Left colon (tissue), 2 donors: Measurements from ENCODE around the gene GPC1. TPM values are rescaled to one million over a fixed set of nuclear protein-coding genes. Genes with fewer than 3 reads are reported as not detected.
A peak's percentile ranks its signal among the peaks of the same experiment; 100 is the strongest.

ENCODE experiments used
- ATAC-seq: fragments of 200-7000 bp; cut with Tn5 transposase; one replicate; pipeline ENCODE4 v1.9.1; 2020; ENCODE audit warnings: mild to moderate bottlenecking, moderate library complexity
- DNase-seq, 2 donors: peaks; one replicate each; pipeline ENCODE4 v3.0.0-alpha.2; 2020
- intact Hi-C, 2 donors: fragments of 100-400 bp; cut with DNase I in 1 of 2; cut with micrococcal nuclease in 1 of 2; formaldehyde crosslinking; loops; one replicate each; pipeline versions ENCODE4 v1.11.2 to v1.14.0; 2022; cut with DNase I, micrococcal nuclease
- total RNA-seq, 2 donors: library from RNA; stranded (reverse); fragmentation: NEBNext Ultra II Directional; extraction: Animal tissue kit (Norgen Biotek cat#: 25700); gene quantifications; one replicate each; pipeline ENCODE4 v1.2.1, GENCODE V29; 2021
- donor health status: DM: no; HTN: no; CAD: no.
- donor health status: DM: yes; HTN: yes; CAD: no.

The GPC1 gene
- total RNA-seq, 2 donors from 2014 or later = 10.4 to 20.0 TPM

DNA sequence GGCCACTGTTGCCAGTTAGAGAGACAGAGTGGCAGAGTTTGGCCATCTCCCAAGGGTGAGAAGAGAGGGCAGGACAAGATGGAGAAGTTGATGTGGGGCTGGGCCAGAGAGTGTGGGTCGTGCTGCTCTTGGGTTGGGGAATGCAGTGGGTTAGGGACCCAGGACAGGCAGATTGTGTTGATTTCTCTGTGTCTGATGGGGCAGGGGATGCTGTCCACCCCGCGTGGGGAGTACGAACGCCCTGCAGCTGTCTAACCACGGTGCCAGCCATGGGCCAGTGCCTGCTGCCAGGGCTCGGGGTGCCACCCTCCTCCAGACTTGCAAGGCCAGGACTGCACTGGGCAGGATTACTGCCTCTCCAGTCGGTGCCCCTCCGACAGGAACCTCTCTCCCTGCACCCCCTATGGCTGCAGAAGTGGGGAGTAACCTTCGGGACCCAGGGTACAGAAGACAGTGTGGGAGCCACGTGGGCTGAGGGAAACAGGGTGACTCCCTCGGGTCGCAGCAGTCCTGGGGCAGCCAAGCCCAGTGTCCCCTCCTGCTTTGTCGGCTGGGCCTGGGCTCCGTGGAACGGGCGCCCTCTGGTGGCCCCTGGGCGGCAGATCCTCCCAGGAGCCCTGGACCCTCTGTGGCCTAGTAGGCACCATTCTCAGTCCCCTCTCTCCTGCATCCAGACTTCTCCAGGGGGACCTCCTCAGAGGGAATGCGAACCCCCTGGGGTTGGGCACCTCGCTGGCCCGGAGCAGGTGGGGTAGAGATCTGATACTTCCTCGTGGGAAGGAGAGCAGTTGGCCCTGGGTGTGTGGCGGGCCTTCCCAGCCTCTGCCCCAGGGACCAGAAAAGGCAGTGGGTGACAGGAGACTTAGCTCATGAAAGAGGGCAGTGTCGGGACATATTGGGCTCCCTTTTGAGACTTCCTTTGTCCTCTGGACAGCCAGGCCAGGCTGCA lies 2.7 kb downstream of the GPC1 start:
- intact Hi-C loops = loop anchor here (2.0 to 5.0 kb wide), 2 partner anchors 206 to 207 kb away; no protein-coding TSS in a partner anchor
- peak in 1 of 2 donors; percentile 68 for DNase-seq
- ATAC-seq = peak; percentile 47

DNA sequence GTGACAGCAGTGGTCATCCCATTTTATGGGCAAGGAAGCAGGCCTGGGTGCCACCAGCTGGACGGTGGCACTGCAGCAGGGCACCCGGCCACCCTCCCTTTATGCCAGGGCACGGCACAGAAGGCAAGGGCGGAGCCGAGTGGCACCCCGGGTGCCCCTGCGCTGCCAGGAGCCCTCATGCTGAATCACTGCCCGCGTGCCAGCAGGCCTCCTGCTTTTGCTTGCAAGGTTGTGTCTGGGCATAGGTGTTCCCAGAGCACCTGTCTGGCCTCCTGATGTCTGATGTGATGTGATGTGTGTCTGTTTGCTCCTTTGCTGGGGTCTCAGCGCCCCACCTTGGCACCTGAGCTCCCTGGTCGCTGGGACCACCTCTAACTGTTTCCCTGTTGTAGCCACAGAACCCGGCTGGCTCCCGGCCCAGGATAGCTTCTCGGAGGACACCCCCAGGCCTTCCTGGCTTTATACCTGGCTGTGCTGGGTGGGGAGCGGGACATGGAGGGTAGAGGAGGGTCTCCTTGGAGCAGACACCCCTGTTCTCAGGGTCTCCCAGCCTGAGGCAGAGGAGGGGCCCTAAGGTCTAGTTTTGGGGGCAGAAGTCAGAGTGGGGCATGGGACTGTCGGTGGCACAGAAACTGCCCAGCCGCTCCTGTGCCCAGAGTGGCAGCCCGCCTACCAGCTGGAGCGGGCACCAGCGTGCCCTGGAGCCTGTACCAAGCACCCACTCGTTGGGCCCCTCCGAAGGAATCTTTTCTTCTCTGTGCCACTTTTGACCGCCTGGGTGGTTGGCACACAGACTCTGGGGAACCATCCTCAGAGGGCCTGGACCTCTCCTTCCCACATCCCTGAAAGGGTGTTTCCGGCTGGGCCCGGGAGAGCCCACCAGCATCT lies 3.6 kb downstream of the GPC1 start:
- ATAC-seq (no peak), DNase-seq (peak in 1 of 2 donors; percentile 3)
- intact Hi-C loops = loop anchor here (2.0 to 5.0 kb wide), 2 partner anchors 207 to 208 kb away; no protein-coding TSS in a partner anchor

DNA sequence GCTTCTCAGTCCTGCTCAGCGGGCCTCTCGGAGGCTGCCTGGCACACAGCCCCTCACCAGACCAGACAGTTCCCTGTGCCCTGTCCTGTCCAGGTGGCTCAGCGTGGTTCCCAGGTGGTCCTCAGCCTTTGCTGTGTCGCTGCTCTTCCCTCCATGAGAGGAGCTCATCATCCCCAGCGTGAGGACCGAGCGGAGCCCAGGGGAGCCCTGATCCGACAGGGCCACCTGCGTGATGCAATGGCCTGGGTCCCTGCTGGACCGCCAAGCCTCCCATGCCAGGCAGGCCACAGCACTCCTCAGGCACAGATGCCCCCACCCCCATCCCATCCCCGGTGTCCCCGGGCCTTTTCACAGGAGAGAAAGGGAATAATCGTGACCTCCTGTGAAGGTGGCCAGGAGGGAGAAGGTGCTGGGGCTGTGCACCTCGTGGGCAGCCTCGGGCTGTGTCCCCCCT lies 4.3 kb downstream of the GPC1 start:
- DNase-seq (peak in 1 of 2 donors; percentile 2), ATAC-seq (no peak)
- intact Hi-C loops = loop anchor here (2.0 to 5.0 kb wide), 2 partner anchors 207 to 209 kb away; no protein-coding TSS in a partner anchor

DNA sequence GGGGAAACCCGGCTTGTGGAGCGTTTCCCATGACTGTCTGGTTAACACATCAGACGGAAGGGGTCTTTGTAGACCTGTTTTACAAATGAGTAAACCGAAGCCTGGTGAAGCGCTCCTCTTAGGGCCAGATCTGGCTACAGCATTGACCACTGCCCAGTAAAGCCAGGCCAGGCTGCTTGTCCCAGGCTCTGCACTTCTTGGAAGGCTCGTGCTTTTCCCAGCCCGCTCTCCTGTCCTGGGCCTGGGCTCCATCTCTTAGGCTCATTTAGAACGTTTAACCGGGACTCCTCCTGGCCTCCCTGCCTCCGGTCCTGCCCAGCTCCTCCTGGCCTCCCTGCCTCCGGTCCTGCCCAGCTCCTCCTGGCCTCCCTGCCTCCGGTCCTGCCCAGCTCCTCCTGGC lies 4.8 kb downstream of the GPC1 start:
- ATAC-seq = no peak
- intact Hi-C loops = no loop called here
- DNase-seq = no peak

DNA sequence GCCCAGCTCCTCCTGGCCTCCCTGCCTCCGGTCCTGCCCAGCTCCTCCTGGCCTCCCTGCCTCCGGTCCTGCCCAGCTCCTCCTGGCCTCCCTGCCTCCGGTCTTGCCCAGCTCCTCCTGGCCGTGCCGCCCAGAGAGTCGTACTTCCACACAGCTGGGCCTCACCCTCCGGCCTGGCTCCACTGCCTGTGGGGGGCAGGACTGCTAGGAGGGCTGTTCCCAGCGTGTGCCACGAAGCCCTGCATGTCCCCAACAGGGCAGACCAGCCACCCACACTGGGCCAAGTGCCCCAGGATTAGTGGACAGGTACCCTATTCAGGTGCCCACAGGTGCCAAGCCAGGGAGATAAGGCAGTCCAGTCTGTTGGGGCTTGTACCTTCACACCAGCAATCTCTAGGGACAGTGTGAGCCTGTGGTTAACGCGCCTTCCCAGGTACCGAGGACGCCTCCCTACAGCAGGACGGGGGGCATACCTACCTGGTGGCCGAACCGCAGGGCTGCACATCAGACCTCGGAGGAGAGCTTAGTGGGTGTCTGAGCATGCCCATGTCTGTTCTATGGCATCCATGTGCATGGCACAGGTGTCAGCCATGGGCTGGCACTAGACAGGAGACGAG lies 5.3 kb downstream of the GPC1 start:
- ATAC-seq (no peak), DNase-seq (no peak)
- intact Hi-C loops = no loop called here

DNA sequence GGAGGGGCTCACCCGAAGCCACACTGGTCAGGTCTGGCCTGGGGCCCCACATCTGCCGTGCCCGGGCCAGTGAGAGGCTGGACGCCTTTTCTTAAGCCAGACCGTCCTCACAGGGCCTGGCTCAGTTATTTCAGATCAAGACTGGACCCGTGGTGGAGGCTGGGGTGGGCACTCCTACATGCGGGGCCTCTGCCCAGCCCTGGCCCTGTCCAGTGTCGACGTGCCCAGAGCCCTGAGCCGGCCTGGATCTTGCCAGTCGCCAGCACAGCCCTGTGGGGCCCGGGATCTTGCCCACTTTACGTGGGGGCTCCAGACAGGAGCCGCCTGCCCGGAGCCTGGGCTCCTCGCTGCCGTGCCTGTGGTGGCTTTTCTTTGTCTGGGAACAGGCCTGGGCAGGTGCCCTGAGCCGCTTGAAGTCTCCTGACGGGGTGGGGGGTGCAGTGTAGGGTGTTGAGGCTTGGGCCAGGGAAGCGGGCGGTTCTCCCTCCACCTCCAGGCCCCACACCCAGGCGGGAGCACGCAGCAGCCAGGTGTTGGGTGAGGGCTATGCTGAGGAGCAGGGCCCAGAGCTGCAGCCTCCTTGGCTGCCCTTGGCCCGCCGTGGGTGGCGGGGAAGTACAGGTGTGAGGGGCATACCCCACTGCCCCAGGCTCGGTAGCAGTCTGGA lies 6.0 kb downstream of the GPC1 start:
- DNase-seq (no peak), ATAC-seq (no peak)
- intact Hi-C loops = no loop called here

DNA sequence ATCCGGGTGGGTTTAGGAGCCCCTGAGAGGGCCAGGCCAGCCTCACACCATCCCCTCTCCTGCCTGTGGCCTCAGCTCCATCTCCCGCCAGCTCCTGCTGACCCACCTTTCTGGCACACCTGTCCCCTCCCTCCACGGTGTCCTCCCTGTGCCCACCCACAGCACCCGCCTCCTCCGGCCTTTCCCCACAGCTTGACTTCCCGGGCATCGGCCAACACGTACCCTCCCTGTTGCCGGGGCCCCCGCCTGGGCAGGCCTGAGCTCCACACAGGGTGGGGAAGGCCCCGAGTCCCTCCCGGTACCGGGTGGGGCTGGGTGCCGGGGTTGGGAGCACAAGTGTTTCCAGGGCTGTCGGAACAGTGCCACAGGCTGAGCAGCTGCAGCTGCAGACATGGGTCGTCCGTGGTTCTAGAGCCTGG lies 6.5 kb downstream of the GPC1 start:
- ATAC-seq (no peak), DNase-seq (no peak)
- intact Hi-C loops = no loop called here

DNA sequence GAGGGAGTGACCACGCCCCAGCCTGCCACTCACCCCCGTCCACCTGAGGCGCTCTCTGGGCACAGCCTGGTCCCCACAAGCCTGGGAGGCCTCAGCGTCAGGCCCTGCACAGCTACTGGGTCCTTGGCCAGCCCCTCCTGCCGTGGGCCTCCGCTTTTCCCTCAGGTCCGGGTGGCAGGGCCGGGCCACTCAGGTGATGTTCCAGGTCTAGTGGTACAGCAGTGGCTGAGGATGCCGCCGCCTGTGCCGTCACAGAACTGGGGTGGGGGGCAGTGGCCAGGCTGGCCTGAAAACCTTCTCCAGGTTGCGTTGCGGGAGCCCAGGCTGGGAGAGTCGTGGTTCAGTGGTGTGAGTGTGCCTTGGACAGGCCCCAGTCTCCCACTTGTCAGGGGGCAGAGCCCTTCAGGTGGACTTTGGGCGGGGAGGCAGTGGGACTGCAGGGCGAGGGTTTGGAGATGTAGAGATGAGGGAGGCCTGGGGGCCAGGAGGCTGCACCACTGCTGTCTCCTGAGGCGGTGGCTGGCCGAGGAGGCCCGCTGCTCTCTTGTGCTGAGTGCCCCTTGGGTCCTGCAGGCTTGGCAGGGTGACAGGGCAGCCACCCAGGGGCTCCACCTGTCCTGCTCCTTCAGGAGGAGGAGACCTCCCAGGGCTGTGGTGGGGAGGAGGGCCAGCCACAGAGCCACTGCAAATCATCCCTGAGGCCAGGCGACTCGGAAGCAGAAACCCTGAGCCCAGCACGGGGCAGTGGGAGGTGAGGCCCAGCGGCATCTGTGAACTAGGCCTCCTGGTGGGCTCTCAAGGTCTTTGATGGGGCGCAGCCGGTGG lies 7.6 kb downstream of the GPC1 start:
- intact Hi-C loops = no loop called here
- ATAC-seq (no peak), DNase-seq (no peak)

DNA sequence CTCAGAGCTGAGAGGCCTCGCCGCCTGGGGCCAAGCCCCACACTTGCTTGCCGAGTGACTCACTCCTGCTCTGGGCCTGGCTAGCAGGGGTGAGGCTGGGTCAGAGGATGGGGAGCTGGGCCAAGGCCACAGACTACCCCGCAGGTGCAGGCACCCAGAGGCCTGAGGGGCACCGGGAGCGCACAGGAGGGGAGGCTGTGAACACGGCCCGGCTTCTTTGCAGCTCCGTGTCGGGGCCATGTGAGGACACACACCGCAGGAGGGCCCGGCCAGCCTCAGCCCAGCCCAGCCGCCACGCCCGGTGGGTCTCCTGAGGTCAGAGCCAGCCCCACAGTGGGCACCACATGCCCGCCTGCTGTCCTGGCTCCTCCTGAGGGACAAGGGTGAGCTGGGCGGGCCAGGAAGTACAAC lies 8.4 kb downstream of the GPC1 start:
- no peak for DNase-seq

DNA sequence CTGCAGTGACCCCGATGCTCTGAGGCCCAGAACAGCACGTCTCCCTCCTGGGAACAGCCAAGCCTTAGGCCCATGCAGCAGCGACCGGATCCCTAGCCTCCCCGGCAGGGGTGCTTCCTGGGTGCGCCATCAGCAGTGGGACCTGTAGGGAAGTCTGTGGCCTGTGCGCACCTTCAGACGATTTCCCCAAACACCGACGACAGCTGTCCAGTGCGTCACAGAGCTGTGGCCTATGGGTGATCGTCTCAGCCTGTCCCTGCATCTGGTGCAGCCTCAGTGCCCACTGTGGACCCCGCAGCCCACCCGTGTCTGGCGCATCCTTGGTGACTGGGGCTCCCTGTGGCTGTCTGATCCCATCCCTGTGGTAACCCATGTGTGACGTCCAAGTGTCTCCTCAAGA lies 9.0 kb downstream of the GPC1 start:
- no peak for DNase-seq
- intact Hi-C loops = no loop called here

More for the DNA sequence above, 8.4 kb downstream of the GPC1 start:
- no peak for ATAC-seq
- intact Hi-C loops = no loop called here

DNA sequence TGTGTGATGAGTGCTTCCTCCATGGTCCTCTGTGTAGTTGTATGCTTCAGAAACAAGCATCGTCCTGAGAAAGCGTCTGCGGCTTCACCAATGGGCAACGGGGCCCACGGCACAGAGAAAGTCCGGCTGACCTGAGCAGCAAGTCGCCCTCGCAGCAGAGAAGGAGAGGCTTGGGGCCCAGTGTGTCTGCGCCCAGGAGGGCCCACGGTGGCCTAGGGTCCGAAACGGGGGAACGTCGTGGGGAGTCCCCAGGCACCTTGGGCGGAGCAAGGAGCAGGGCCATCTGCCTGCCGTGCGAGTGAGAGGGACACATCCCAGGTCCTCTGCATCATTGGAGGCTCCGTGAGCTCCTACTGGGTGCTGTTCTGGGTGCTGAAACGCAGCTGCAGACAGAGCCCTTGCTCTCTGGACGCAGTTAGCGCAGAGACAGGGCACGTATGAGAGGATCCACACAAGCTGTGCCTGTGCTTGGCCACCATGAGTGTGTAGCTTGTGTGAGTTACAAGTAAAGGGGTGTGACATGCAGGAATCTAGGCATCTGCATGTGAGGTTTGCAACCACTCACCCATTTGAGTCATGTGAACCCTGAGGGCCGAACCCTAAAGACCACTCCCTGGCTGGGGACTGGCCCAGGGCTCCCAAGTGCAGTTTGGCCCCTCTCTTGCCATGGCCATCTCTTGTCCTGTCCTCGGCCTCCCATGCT lies 10.6 kb downstream of the GPC1 start:
- ATAC-seq (no peak), DNase-seq (no peak)
- intact Hi-C loops = no loop called here

More for the DNA sequence above, 9.0 kb downstream of the GPC1 start:
- ATAC-seq = no peak

DNA sequence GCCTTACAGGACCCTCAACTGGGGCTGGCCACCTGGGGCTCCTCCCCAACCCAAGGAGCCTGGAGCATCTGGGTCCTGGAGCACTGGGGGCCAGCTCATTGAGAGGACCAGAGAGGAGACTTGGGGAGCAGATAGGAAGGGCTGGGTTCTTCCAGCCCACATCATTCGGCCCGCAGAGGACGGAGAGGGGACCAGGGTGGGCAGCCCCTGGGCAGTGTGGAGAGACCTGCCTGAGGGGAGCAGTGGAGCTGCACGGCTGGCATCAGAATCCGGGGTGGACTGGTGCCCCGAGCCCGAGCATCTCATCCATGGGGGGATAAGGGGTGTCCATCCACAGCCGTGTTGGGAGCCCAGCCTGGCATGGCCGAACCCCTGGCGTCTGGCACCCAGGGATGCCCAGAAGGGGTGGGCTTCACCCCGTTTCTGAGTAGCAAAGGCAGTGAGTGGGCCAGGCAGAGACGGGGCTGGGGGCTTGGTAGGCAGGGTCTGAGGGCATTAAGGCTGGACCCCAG lies 11.3 kb downstream of the GPC1 start:
- intact Hi-C loops = no loop called here
- DNase-seq (no peak), ATAC-seq (no peak)

DNA sequence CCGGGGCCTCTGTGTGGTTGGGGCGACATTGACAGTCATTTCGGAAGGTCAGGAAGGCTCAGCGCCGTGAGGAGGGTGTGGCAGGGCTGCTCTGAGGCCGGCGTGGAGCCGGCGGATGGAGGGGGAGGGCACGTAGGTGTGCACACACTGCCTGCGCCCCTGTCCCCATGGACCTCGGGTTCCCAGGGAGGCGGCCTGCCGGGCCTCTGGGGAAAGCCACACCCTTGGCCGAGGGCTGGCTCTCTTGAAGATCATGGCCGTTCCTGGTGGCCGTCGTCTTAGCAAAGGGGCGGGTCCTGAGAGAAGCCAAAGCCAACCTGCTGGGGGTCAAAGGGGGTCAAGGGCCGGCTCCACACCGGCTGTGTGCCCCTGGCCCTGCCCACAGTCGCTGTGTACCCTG lies 11.9 kb downstream of the GPC1 start:
- intact Hi-C loops = no loop called here
- no peak for DNase-seq

DNA sequence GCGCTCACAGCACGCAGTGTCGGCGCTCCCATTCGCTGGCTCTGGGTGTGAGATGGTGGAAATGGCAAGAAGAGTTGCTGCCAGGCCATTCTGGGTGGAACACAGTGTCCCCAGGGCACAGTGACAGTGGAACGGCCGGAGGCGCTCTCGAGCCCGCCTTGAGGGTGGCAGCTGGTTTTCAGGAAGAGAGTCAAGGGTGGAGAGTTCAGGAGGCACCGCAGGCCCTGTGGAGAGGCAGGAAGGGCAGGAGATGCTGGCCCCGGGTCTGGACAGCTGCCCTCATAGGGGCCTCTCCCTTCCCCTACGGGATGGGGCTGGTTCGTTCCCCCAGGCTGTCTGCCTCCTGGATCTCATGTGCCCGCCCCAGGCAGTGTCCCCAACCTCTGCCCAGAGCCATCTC lies 12.5 kb downstream of the GPC1 start:
- intact Hi-C loops = no loop called here
- ATAC-seq (no peak), DNase-seq (no peak)

More for the DNA sequence above, 11.9 kb downstream of the GPC1 start:
- ATAC-seq = peak; percentile 53

DNA sequence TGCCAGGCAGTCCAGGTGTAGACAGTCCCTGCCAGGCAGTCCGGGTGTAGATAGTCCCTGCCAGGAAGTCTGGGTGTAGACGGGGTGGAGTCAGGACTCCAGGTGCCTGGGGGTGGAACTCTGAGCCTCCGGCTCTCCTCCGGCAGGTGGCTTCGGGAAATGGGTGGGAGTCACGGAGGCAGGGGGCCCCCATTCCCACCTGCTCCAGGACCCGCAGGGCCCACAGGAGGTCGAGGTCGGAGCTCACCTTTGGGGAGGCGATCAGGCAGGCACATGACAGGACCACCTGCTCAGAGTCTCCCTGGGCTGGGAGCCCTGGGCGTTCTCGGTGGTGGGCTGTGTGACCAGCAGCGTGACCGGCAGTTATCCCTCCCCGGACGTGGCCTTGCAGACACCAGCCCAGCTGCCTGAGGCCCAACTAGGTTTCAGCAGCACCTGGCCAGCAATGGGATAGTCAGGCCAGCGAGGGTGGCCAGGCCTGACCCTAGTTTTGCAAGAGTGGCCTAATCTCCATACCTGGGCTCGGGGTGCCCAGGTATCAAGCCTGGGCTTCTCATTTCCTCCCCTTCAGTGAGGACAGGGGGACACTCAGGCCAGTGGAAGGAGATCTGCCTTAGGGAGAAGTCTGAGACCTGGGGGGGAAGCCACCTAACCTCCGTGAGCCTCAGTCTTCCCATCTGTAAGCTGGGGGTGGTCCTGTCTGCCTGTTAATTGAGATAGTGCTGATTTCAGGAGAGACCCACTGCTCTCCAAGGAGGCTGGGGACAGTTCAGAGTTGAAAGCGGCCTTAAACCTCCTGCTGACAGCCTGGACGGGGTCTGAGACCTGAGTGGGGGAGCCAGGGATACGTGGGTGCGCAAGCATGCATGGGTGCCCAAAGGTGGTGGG lies 13.2 kb downstream of the GPC1 start:
- peak; percentile 41 for ATAC-seq
- DNase-seq = no peak
- intact Hi-C loops = no loop called here
